ENCODE data around the gene ATP6V1D. TPM values are rescaled to one million over a fixed set of nuclear protein-coding genes. Genes with fewer than 3 reads are reported as not detected.

The ATP6V1D gene
- total and polyA plus RNA-seq, 9 of the 15 experiments (the other 6 are each of a cell fraction or from before 2014, with no cell fraction given), result 35.5 to 91.0 (median 50.0) TPM

GRCh38 chr14:67391268-67391667 lies 31.7 kb upstream of the ATP6V1D start (continued):
- TF ChIP-seq CHD7 (IDR thresholded peaks at IDR 0.05; ENCODE audit: low read depth, low read length) (no peak), FOXA3 (CRISPR knock-in tag; conservative IDR thresholded peaks at IDR 0.05 in 1 of 2, IDR thresholded peaks at IDR 0.05 in 1 of 2) (no peak), ATF1 (CRISPR knock-in tag; IDR thresholded peaks at IDR 0.05) (no peak), ATF1 (tag; IDR thresholded peaks at IDR 0.05) (0 out of 2 replicates have a peak, but pooled peaks have one; percentile 9), TFAP4 (CRISPR knock-in tag; IDR thresholded peaks at IDR 0.05; ENCODE audit: borderline replicate concordance) (no peak), ZHX1 (conservative IDR thresholded peaks at IDR 0.05; ENCODE audit: low read length) (no peak), MTA3 (IDR thresholded peaks at IDR 0.05; ENCODE audit: borderline replicate concordance) (no peak), MAZ (CRISPR knock-in tag; conservative IDR thresholded peaks at IDR 0.05 in 1 of 2, IDR thresholded peaks at IDR 0.05 in 1 of 2) (peak in 1 of 2 experiments; percentile 56; a peak in 1 of 4 replicates)

Measured in K562 (cell line).